HepG2 (cell line): Measurements from ENCODE around the gene JMJD4. TPM values are rescaled to one million over a fixed set of nuclear protein-coding genes. Genes with fewer than 3 reads are reported as not detected.

ENCODE experiments used
- EZH2 ChIP-seq: conservative IDR thresholded peaks from 2 replicates; pipeline ENCODE4 v1.6.1; 2012; ENCODE audit warnings: mild to moderate bottlenecking, low read depth, low read length, moderate library complexity
- KLF9 ChIP-seq: IDR thresholded peaks from 2 replicates; pipeline ENCODE4 v1.6.1; 2016; ENCODE audit warnings: low read depth
- MAFK ChIP-seq, 2 experiments: IDR thresholded peaks in 1 of 2; conservative IDR thresholded peaks in 1 of 2; 2 replicates each; pipeline ENCODE4 v1.6.1; 2011; ENCODE audit warnings: improper control_type of control experiment in 2 of 2, low read length in 2 of 2
- PLRG1 ChIP-seq: fragments of 450-650 bp; conservative IDR thresholded peaks from 2 replicates; pipeline ENCODE4 v1.6.1; 2016
- POLR2AphosphoS5 ChIP-seq: IDR thresholded peaks from 2 replicates; pipeline ENCODE4 v1.6.1; 2012; ENCODE audit warnings: low read depth, low read length
- RBFOX2 ChIP-seq: fragments of 200-400 bp; formaldehyde crosslinking; IDR thresholded peaks from 2 replicates; pipeline ENCODE4 v1.6.1; 2017; ENCODE audit warnings: low read depth, mild to moderate bottlenecking, low read length
- RBM22 ChIP-seq: fragments of 200-400 bp; formaldehyde crosslinking; optimal IDR thresholded peaks from 2 replicates; pipeline ENCODE3; 2017; ENCODE audit warnings: mild to moderate bottlenecking, low read length, moderate library complexity
- SOX13 ChIP-seq, 3 experiments: fragments of 450-650 bp in 1 of 3; sonication (generic) in 1 of 3; formaldehyde crosslinking in 1 of 3; IDR thresholded peaks in 2 of 3; conservative IDR thresholded peaks in 1 of 3; 2 replicates each; pipeline versions ENCODE4 v1.5.0 to v1.6.1; 2016 to 2020; ENCODE audit warnings: antibody characterized with exemption in 1 of 3, mild to moderate bottlenecking in 1 of 3, missing compliant biosample characterization in 1 of 3, missing genetic modification reagents in 1 of 3, moderate library complexity in 1 of 3
- TBX2 ChIP-seq: sonication (generic); formaldehyde crosslinking; IDR thresholded peaks from 2 replicates; pipeline ENCODE4 v1.5.0; 2020; ENCODE audit warnings: missing genetic modification reagents, mild to moderate bottlenecking, borderline replicate concordance
- polyA plus RNA-seq, 8 experiments: library from polyadenylated mRNA; depleted of rRNA in 3 of 8; stranded (reverse) in 7 of 8; unstranded in 1 of 8; fragments of >200 nt; fragmentation: Illumina TruSeq in 4 of 8; extraction: Trizol in 4 of 8; gene quantifications; 2 replicates each; pipeline versions ENCODE4 v1.2.1 to v1.2.3, GENCODE V29; 2011 to 2016; ENCODE audit warnings: low read depth in 4 of 8, missing spikeins in 1 of 8, mixed read lengths in 1 of 8; ENCODE audit not compliant: insufficient read depth in 1 of 8
- total RNA-seq, 5 experiments: library from RNA; depleted of rRNA; stranded (reverse); fragments of >200 nt; fragmentation: Illumina TruSeq; extraction: Trizol; gene quantifications; 2 replicates each; pipeline ENCODE4 v1.2.3, GENCODE V29; 2016; ENCODE audit warnings: low read depth in 1 of 5
- TF ChIP-seq, protein P1 (sequence below): sonication (generic); formaldehyde crosslinking; IDR thresholded peaks from 2 replicates; pipeline ENCODE4 v1.5.0; 2020; ENCODE audit warnings: missing genetic modification reagents
- TF ChIP-seq, protein P2 (sequence below): sonication (generic); formaldehyde crosslinking; IDR thresholded peaks from 2 replicates; pipeline ENCODE4 v1.4.0; 2020; ENCODE audit warnings: mild to moderate bottlenecking, missing genetic modification reagents, borderline replicate concordance
- TF ChIP-seq, protein P3 (sequence below): sonication (generic); formaldehyde crosslinking; IDR thresholded peaks from 2 replicates; pipeline ENCODE4 v1.5.0; 2020; ENCODE audit warnings: mild to moderate bottlenecking, missing genetic modification reagents, moderate library complexity
- TF ChIP-seq, protein P4 (sequence below): sonication (generic); formaldehyde crosslinking; IDR thresholded peaks from 2 replicates; pipeline ENCODE4 v1.4.0; 2020; ENCODE audit warnings: missing genetic modification reagents
- TF ChIP-seq, protein P5 (sequence below): sonication (generic); formaldehyde crosslinking; IDR thresholded peaks from 2 replicates; pipeline ENCODE4 v1.4.0; 2020; ENCODE audit warnings: missing genetic modification reagents

JMJD4 gene
- total and polyA plus RNA-seq, 2 of the 13 experiments (the other 11 are each of a cell fraction or from before 2014, with no cell fraction given), result 10.2 to 29.0 TPM

DNA sequence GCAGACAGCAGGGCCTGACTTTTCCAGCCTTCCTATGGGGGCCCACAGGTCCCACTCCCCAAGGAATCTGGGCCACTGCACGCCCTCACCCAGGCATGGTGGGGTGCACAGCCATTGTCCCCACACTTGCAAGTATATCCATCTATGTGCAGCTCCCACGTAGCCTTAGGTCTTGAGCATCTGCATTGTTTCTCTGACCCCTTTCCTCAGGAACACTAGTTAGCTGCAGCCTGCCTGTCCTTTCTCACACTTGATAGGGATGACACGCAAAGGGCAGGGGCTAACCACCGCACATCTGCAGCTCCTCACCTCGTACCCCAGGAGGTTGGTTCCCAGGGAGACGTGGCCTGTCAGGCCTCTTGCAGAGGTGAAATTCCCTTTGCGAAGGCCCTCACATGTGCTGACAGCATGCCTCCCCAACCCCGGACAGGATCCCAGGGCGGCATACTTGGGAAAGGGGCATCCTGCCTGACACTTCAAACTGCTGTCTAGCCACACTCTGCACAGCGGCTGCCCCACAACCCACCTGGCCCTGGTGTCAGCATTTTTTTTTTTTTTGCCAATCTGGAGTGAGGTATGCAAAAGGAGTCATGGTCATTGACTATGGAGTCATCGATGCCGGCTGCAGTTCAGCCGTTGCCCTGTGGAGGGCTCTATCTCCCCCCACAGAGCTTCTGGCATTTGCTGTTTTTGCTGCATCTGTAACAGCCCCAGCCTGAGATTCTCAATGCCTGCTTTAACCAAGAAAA, 5.0 kb downstream of the JMJD4 start (continued):
- TF ChIP-seq TBX2 (CRISPR knock-in tag) (no peak), POLR2AphosphoS5 (peak; percentile 29), KLF9 (CRISPR knock-in tag) (no peak), EZH2 (no peak), RBFOX2 (no peak), SOX13 (IDR thresholded peaks at IDR 0.05) (no peak), SOX13 (CRISPR knock-in tag; conservative IDR thresholded peaks at IDR 0.05 in 1 of 2, IDR thresholded peaks at IDR 0.05 in 1 of 2) (0 out of 4 replicates have a peak, but pooled peaks of 1 of the 2 experiments have one; percentile 5), RBM22 (no peak), PLRG1 (no peak), MAFK (conservative IDR thresholded peaks at IDR 0.05 in 1 of 2, IDR thresholded peaks at IDR 0.05 in 1 of 2; ENCODE audit: low read length in 2 of 2) (peak; percentile 1 to 48; a peak in 2 of 4 replicates)
- TF ChIP-seq, protein P1, sequence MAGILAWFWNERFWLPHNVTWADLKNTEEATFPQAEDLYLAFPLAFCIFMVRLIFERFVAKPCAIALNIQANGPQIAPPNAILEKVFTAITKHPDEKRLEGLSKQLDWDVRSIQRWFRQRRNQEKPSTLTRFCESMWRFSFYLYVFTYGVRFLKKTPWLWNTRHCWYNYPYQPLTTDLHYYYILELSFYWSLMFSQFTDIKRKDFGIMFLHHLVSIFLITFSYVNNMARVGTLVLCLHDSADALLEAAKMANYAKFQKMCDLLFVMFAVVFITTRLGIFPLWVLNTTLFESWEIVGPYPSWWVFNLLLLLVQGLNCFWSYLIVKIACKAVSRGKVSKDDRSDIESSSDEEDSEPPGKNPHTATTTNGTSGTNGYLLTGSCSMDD, result no peak
- TF ChIP-seq, protein P2, sequence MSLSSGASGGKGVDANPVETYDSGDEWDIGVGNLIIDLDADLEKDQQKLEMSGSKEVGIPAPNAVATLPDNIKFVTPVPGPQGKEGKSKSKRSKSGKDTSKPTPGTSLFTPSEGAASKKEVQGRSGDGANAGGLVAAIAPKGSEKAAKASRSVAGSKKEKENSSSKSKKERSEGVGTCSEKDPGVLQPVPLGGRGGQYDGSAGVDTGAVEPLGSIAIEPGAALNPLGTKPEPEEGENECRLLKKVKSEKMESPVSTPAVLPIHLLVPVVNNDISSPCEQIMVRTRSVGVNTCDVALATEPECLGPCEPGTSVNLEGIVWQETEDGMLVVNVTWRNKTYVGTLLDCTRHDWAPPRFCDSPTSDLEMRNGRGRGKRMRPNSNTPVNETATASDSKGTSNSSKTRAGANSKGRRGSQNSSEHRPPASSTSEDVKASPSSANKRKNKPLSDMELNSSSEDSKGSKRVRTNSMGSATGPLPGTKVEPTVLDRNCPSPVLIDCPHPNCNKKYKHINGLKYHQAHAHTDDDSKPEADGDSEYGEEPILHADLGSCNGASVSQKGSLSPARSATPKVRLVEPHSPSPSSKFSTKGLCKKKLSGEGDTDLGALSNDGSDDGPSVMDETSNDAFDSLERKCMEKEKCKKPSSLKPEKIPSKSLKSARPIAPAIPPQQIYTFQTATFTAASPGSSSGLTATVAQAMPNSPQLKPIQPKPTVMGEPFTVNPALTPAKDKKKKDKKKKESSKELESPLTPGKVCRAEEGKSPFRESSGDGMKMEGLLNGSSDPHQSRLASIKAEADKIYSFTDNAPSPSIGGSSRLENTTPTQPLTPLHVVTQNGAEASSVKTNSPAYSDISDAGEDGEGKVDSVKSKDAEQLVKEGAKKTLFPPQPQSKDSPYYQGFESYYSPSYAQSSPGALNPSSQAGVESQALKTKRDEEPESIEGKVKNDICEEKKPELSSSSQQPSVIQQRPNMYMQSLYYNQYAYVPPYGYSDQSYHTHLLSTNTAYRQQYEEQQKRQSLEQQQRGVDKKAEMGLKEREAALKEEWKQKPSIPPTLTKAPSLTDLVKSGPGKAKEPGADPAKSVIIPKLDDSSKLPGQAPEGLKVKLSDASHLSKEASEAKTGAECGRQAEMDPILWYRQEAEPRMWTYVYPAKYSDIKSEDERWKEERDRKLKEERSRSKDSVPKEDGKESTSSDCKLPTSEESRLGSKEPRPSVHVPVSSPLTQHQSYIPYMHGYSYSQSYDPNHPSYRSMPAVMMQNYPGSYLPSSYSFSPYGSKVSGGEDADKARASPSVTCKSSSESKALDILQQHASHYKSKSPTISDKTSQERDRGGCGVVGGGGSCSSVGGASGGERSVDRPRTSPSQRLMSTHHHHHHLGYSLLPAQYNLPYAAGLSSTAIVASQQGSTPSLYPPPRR (CRISPR knock-in tag), result 0 out of 2 replicates have a peak, but pooled peaks have one; percentile 4
- TF ChIP-seq, protein P3, sequence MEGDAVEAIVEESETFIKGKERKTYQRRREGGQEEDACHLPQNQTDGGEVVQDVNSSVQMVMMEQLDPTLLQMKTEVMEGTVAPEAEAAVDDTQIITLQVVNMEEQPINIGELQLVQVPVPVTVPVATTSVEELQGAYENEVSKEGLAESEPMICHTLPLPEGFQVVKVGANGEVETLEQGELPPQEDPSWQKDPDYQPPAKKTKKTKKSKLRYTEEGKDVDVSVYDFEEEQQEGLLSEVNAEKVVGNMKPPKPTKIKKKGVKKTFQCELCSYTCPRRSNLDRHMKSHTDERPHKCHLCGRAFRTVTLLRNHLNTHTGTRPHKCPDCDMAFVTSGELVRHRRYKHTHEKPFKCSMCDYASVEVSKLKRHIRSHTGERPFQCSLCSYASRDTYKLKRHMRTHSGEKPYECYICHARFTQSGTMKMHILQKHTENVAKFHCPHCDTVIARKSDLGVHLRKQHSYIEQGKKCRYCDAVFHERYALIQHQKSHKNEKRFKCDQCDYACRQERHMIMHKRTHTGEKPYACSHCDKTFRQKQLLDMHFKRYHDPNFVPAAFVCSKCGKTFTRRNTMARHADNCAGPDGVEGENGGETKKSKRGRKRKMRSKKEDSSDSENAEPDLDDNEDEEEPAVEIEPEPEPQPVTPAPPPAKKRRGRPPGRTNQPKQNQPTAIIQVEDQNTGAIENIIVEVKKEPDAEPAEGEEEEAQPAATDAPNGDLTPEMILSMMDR (CRISPR knock-in tag), result peak; percentile 59
- TF ChIP-seq, protein P4, sequence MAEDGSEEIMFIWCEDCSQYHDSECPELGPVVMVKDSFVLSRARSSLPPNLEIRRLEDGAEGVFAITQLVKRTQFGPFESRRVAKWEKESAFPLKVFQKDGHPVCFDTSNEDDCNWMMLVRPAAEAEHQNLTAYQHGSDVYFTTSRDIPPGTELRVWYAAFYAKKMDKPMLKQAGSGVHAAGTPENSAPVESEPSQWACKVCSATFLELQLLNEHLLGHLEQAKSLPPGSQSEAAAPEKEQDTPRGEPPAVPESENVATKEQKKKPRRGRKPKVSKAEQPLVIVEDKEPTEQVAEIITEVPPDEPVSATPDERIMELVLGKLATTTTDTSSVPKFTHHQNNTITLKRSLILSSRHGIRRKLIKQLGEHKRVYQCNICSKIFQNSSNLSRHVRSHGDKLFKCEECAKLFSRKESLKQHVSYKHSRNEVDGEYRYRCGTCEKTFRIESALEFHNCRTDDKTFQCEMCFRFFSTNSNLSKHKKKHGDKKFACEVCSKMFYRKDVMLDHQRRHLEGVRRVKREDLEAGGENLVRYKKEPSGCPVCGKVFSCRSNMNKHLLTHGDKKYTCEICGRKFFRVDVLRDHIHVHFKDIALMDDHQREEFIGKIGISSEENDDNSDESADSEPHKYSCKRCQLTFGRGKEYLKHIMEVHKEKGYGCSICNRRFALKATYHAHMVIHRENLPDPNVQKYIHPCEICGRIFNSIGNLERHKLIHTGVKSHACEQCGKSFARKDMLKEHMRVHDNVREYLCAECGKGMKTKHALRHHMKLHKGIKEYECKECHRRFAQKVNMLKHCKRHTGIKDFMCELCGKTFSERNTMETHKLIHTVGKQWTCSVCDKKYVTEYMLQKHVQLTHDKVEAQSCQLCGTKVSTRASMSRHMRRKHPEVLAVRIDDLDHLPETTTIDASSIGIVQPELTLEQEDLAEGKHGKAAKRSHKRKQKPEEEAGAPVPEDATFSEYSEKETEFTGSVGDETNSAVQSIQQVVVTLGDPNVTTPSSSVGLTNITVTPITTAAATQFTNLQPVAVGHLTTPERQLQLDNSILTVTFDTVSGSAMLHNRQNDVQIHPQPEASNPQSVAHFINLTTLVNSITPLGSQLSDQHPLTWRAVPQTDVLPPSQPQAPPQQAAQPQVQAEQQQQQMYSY (CRISPR knock-in tag), result no peak
- TF ChIP-seq, protein P5, sequence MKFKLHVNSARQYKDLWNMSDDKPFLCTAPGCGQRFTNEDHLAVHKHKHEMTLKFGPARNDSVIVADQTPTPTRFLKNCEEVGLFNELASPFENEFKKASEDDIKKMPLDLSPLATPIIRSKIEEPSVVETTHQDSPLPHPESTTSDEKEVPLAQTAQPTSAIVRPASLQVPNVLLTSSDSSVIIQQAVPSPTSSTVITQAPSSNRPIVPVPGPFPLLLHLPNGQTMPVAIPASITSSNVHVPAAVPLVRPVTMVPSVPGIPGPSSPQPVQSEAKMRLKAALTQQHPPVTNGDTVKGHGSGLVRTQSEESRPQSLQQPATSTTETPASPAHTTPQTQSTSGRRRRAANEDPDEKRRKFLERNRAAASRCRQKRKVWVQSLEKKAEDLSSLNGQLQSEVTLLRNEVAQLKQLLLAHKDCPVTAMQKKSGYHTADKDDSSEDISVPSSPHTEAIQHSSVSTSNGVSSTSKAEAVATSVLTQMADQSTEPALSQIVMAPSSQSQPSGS (CRISPR knock-in tag), result no peak
